Spleen (tissue), 11 donors: ENCODE results near the gene ZNF22. TPM values are rescaled to one million over a fixed set of nuclear protein-coding genes. Genes with fewer than 3 reads are reported as not detected.

Experiments
- DNase-seq: peaks from one replicate; pipeline ENCODE4 v3.0.0-alpha.2; 2020
- H3K27ac ChIP-seq, 8 donors: fragments of 200-600 bp; sonication (generic) in 7 of 8; 1 replicate in 4 of 8; 2 replicates in 4 of 8; pipeline versions ENCODE4 v1.5.0 to v1.8.0; 2016 to 2021; ENCODE audit warnings: inconsistent platforms in 4 of 8, mild to moderate bottlenecking in 4 of 8, moderate library complexity in 1 of 8
- H3K27me3 ChIP-seq, 7 donors: fragments of 200-600 bp; sonication (generic) in 6 of 7; replicated peaks in 1 of 7; 1 replicate in 4 of 7; 2 replicates in 3 of 7; pipeline versions ENCODE4 v1.5.0 to v1.8.0; 2016 to 2021; ENCODE audit warnings: inconsistent platforms in 3 of 7, mild to moderate bottlenecking in 1 of 7
- H3K36me3 ChIP-seq, 6 donors: fragments of 200-600 bp; sonication (generic) in 5 of 6; 1 replicate in 4 of 6; 2 replicates in 2 of 6; pipeline versions ENCODE4 v1.5.0 to v1.8.0; 2016 to 2021; ENCODE audit warnings: inconsistent platforms in 2 of 6
- H3K4me1 ChIP-seq, 6 donors: fragments of 200-600 bp; sonication (generic) in 5 of 6; 1 replicate in 3 of 6; 2 replicates in 3 of 6; pipeline versions ENCODE4 v1.5.0 to v1.8.0; 2016 to 2021; ENCODE audit warnings: inconsistent platforms in 3 of 6
- H3K4me3 ChIP-seq, 8 donors: fragments of 200-600 bp; sonication (generic) in 7 of 8; 1 replicate in 4 of 8; 2 replicates in 4 of 8; pipeline versions ENCODE4 v1.5.0 to v1.8.0; 2016 to 2021; ENCODE audit warnings: inconsistent platforms in 4 of 8, mild to moderate bottlenecking in 4 of 8, moderate library complexity in 2 of 8
- H3K9me3 ChIP-seq, 8 donors: fragments of 200-600 bp; sonication (generic) in 7 of 8; 1 replicate in 4 of 8; 2 replicates in 4 of 8; pipeline versions ENCODE4 v1.5.0 to v1.8.0; 2016 to 2021; ENCODE audit warnings: inconsistent platforms in 4 of 8
- CTCF ChIP-seq, 11 experiments: fragments of 200-600 bp in 7 of 11; fragments of 450-650 bp in 4 of 11; sonication (generic) in 4 of 11; IDR thresholded peaks in 8 of 11; conservative IDR thresholded peaks in 3 of 11; 1 replicate in 7 of 11; 2 replicates in 4 of 11; pipeline versions ENCODE4 v1.4.0 to v1.8.0; 2016 to 2021; ENCODE audit warnings: antibody characterized with exemption in 11 of 11, inconsistent platforms in 4 of 11, mild to moderate bottlenecking in 1 of 11
- POLR2A ChIP-seq, 3 donors: fragments of 450-650 bp; IDR thresholded peaks; one replicate each; pipeline ENCODE4 v1.5.1; 2017; ENCODE audit warnings: antibody characterized with exemption in 3 of 3, mild to moderate bottlenecking in 1 of 3
- POLR2AphosphoS5 ChIP-seq, 3 donors: sonication (generic); formaldehyde crosslinking; IDR thresholded peaks; one replicate each; pipeline ENCODE4 v1.5.1; 2017; ENCODE audit warnings: antibody characterized with exemption in 3 of 3
- WGBS, 5 donors: extraction: QIAGEN DNeasy Blood & Tissue Kit in 3 of 5; methylation state at CpG; one replicate each; pipeline versions ENCODE4 v1.1.5 to v1.1.7; 2013 to 2018; 5-methylcytosine and 5-hydroxymethylcytosine counted together
- intact Hi-C: fragments of 100-400 bp; cut with DNase I; formaldehyde crosslinking; loops from one replicate; pipeline ENCODE4 v1.15.0; 2023; ENCODE audit warnings: low total_unique reads
- polyA plus RNA-seq, 3 donors: library from polyadenylated mRNA; stranded (reverse); fragments of 200-250 nt; gene quantifications; one replicate each; pipeline ENCODE4 v1.2.1, GENCODE V29; 2013
- total RNA-seq, 7 donors: library from RNA; depleted of rRNA in 3 of 7; stranded (reverse); fragments of >200 nt in 3 of 7; fragmentation: NEBNext Ultra II Directional in 4 of 7; extraction: Animal tissue kit (Norgen Biotek cat#: 25700) in 4 of 7; gene quantifications; one replicate each; pipeline versions ENCODE4 v1.1.0 to v1.2.1, GENCODE V29; 2016 to 2021
- donor health status: healthy with polysubstance abuse.
- donor health status: DM: no; HTN: no; CAD: no; lungs with moderate emphysema.
- donor health status: DM: no; HTN: no; CAD: no.
- donor health status: Bipolar disorder and iron deficiency.
- donor health status: healthy.
- donor health status: DM: no; HTN: no; CAD: no.
- donor health status: DM: yes; HTN: yes; CAD: no.

Gene ZNF22
- total and polyA plus RNA-seq, 10 donors = 22.7 to 33.6 (median 26.0) TPM

GRCh38 chr10:44984671-44985101 lies 16.0 kb upstream of the ZNF22 start:
- 93 to 99% (median 94%) methylated on average over 13 to 15 of the region's 15 CpGs for WGBS, 5 donors
- intact Hi-C loops = no loop called here
- H3K27me3 ChIP-seq = no peaks in the 10 kb centered on the region
- H3K27ac ChIP-seq = no peak overlapping the region
- H3K4me1 ChIP-seq = peaks cover 0 to 25% (median 20%) of the 10 kb centered on the region in 6 donors
- H3K36me3 ChIP-seq = peaks cover 0 to 83% (median 11%) of the 10 kb centered on the region in 6 donors
- TF ChIP-seq POLR2A (IDR thresholded peaks at IDR 0.05) = no peak
- TF ChIP-seq POLR2AphosphoS5 (IDR thresholded peaks at IDR 0.05) = no peak
- no peak for TF ChIP-seq CTCF (IDR thresholded peaks at IDR 0.05 in 8 of 11, conservative IDR thresholded peaks at IDR 0.05 in 3 of 11)
- no peak for DNase-seq
- H3K9me3 ChIP-seq = no peaks in the 10 kb centered on the region
- H3K4me3 ChIP-seq = no peak overlapping the region

- DNase-seq = no peak
- H3K4me1 ChIP-seq = peaks cover 0 to 19% (median 15%) of the 10 kb centered on the region in 6 donors
- no peaks in the 10 kb centered on the region for H3K27me3 ChIP-seq
- no peak overlapping the region for H3K27ac ChIP-seq
- peaks cover 0 to 88% (median 11%) of the 10 kb centered on the region in 6 donors for H3K36me3 ChIP-seq
- no peaks in the 10 kb centered on the region for H3K9me3 ChIP-seq
- WGBS, 5 donors = 80 to 89% (median 85%) methylated on average over 3 to 9 of the region's 9 CpGs
- H3K4me3 ChIP-seq = no peak overlapping the region
- no peak for TF ChIP-seq CTCF (IDR thresholded peaks at IDR 0.05 in 8 of 11, conservative IDR thresholded peaks at IDR 0.05 in 3 of 11)
- no peak for TF ChIP-seq POLR2A (IDR thresholded peaks at IDR 0.05)
- TF ChIP-seq POLR2AphosphoS5 (IDR thresholded peaks at IDR 0.05) = no peak
- intact Hi-C loops = no loop called here
Measured at GRCh38 chr10:44985175-44985681, 15.5 kb upstream of the ZNF22 start.

DNA sequence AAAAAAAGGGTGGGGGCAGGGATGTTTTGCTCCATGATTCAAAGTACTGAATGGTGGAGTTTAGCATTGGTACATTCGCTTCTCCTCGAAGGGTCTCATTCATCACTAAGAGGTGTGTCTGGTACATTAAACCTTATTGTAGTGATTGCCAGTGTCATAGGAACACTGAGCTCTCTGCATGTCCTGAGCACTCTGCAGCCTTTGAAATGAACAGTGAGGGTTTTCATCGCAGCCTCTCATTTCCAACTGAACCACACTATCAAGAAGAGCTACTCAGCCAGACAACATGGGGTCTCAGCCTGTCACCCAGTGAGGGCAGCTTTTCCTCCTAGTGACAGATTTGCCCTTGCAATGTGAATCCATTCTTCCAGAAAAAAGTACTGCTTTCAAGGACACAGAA lies 14.5 kb upstream of the ZNF22 start:
- 94 to 98% (median 97%) methylated on average over 3 of the region's 3 CpGs for WGBS, 5 donors
- Histone ChIP-seq H3K27ac (no peak overlapping the region), H3K9me3 (no peaks in the 10 kb centered on the region), H3K4me1 (peaks cover 0 to 10% (median 6%) of the 10 kb centered on the region in 6 donors), H3K36me3 (peaks cover 0 to 93% (median 11%) of the 10 kb centered on the region in 6 donors), H3K27me3 (no peaks in the 10 kb centered on the region), H3K4me3 (no peak overlapping the region)
- no peak for TF ChIP-seq POLR2AphosphoS5 (IDR thresholded peaks at IDR 0.05)
- no peak for DNase-seq
- intact Hi-C loops = no loop called here

DNA sequence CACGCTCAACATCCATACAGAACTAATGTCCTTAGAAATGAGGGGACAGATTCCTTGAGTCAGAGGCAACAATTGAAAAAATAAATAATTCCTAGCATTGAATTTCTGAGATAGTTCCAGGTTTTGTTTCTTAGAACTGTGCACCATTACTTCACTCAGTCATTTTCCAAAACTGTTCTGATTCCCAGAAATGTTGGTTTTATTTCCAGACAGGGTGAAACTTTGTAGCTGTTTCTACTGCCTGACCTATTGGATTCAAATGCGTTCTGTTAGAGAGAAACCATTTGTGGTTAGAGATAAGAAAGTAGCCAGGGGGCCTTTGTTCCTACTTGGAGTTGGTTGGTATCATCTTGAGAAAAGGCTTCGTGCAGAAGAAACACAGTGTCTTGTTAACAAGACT lies 14.1 kb upstream of the ZNF22 start:
- H3K27ac ChIP-seq = no peak overlapping the region
- 50 to 66% (median 57%) methylated on average over 3 of the region's 3 CpGs for WGBS, 5 donors
- DNase-seq = no peak
- peaks cover 0 to 5% (median 2%) of the 10 kb centered on the region in 6 donors for H3K4me1 ChIP-seq
- no peaks in the 10 kb centered on the region for H3K9me3 ChIP-seq
- TF ChIP-seq CTCF (IDR thresholded peaks at IDR 0.05 in 8 of 11, conservative IDR thresholded peaks at IDR 0.05 in 3 of 11) = no peak
- TF ChIP-seq POLR2AphosphoS5 (IDR thresholded peaks at IDR 0.05) = no peak
- no peak for TF ChIP-seq POLR2A (IDR thresholded peaks at IDR 0.05)
- no peak overlapping the region for H3K4me3 ChIP-seq
- no peaks in the 10 kb centered on the region for H3K27me3 ChIP-seq
- intact Hi-C loops = no loop called here
- peaks cover 0 to 98% (median 11%) of the 10 kb centered on the region in 6 donors for H3K36me3 ChIP-seq
